ENCODE results near the gene ATP5ME.

DNA sequence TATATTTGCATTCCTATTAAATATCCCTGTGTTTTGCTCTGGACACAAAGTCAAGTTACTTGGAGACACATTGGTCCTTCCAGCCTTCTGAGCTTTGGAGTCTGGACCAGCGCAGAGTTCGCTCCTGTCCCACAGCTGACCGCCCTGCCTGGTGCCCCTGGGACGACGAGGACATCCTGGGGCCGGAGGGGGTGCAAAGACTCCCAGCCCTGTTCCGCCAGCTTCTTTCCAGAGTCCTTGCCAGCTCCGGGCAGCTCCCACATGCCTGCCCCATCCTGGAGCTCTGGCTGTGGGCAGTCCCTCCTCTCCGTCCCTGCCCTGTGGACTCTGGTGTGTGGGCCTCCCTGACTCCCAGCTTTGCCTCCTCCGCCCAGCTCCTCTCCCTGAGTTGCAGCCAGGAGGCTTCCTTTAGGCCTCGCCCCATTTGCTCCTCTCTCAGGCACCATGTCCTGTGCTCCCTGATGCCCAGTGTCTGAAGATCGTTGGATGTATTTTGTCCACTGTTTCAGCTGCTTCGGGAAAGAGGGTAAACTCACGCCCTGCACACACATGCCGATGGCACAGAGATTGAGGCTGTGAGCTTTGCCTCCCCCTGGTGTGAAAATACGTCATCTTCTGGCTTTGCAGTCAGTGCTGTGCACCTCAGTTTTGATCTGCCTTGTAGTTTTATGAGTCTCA is 26.6 kb upstream of the ATP5ME start:
- TF ChIP-seq, protein P1, sequence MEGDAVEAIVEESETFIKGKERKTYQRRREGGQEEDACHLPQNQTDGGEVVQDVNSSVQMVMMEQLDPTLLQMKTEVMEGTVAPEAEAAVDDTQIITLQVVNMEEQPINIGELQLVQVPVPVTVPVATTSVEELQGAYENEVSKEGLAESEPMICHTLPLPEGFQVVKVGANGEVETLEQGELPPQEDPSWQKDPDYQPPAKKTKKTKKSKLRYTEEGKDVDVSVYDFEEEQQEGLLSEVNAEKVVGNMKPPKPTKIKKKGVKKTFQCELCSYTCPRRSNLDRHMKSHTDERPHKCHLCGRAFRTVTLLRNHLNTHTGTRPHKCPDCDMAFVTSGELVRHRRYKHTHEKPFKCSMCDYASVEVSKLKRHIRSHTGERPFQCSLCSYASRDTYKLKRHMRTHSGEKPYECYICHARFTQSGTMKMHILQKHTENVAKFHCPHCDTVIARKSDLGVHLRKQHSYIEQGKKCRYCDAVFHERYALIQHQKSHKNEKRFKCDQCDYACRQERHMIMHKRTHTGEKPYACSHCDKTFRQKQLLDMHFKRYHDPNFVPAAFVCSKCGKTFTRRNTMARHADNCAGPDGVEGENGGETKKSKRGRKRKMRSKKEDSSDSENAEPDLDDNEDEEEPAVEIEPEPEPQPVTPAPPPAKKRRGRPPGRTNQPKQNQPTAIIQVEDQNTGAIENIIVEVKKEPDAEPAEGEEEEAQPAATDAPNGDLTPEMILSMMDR (IDR thresholded peaks at IDR 0.05): no peak
- no peak for TF ChIP-seq POLR2A (IDR thresholded peaks at IDR 0.05)

Data from body of pancreas (tissue), 4 donors.